RWPE1 (cell line): ENCODE measurements around the gene ATP2B2.

Experiments used
- CTCF ChIA-PET: fragments of 350-600 bp; sonication (Branson Sonifier 250); formaldehyde crosslinking; extraction: SDS; loops from one replicate; lab custom pipeline; 2021; lab: Yijun Ruan, JAX
- POLR2A ChIA-PET: fragments of 400-600 bp; formaldehyde crosslinking; extraction: SDS; loops from one replicate; lab custom pipeline; 2020; ENCODE audit warnings: antibody characterized with exemption; ENCODE audit not compliant: low non-redundant PET; lab: Yijun Ruan, JAX
- DNase-seq: peaks from one replicate; pipeline ENCODE4 v3.0.0; 2012; ENCODE audit warnings: low spot score
- H3K27ac ChIP-seq: fragments of 450-650 bp; 2 replicates; pipeline ENCODE4 v1.5.1; 2017
- TF ChIP-seq, protein P1 (sequence below): fragments of 450-650 bp; conservative IDR thresholded peaks from 2 replicates; pipeline ENCODE4 v1.5.1; 2017; ENCODE audit warnings: low read depth, mild to moderate bottlenecking

The ATP2B2 gene

GRCh38 chr3:10505050-10505790 is at the start of gene ATP2B2:
Gene ATP2B2 (minus strand): TSS chr3:10505586. CDS start chr3:10449543, 56,043 bp downstream.
- ChIA-PET CTCF (interaction anchor here (0.6 kb wide), 1 partner anchor 240 kb away, joined by 3 read pairs; no protein-coding TSS in a partner anchor), POLR2A (no interaction called here)
- no peak for DNase-seq
- TF ChIP-seq, protein P1, sequence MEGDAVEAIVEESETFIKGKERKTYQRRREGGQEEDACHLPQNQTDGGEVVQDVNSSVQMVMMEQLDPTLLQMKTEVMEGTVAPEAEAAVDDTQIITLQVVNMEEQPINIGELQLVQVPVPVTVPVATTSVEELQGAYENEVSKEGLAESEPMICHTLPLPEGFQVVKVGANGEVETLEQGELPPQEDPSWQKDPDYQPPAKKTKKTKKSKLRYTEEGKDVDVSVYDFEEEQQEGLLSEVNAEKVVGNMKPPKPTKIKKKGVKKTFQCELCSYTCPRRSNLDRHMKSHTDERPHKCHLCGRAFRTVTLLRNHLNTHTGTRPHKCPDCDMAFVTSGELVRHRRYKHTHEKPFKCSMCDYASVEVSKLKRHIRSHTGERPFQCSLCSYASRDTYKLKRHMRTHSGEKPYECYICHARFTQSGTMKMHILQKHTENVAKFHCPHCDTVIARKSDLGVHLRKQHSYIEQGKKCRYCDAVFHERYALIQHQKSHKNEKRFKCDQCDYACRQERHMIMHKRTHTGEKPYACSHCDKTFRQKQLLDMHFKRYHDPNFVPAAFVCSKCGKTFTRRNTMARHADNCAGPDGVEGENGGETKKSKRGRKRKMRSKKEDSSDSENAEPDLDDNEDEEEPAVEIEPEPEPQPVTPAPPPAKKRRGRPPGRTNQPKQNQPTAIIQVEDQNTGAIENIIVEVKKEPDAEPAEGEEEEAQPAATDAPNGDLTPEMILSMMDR = no peak
- H3K27ac ChIP-seq = no peak within 1 kb of the TSS

GRCh38 chr3:10554746-10555145 is 49.4 kb upstream of the ATP2B2 start:
- H3K27ac ChIP-seq = no peak overlapping the region
- TF ChIP-seq, protein P1 = no peak
- CTCF ChIA-PET = no interaction called here
- POLR2A ChIA-PET = no interaction called here
- DNase-seq = no peak

DNA sequence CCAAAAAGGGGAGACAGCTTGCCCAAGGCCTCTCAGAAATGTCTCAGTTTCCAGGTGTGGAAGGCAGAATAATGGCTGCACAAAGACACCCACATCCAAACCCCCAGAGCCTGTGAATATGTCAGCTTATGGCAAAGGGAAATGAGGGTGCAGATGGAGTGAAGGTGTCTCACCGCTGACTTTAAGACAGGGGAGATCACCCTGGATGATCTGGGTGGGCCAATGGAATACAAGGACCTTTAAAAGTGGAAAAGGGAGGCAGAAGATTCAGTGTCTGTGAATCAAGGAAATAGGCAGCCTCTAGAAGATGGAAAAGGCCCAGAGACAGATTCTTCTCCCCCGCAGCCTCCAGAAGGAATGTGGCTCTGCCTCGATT is 48.8 kb upstream of the ATP2B2 start:
- ChIA-PET POLR2A (no interaction called here), CTCF (no interaction called here)

DNA sequence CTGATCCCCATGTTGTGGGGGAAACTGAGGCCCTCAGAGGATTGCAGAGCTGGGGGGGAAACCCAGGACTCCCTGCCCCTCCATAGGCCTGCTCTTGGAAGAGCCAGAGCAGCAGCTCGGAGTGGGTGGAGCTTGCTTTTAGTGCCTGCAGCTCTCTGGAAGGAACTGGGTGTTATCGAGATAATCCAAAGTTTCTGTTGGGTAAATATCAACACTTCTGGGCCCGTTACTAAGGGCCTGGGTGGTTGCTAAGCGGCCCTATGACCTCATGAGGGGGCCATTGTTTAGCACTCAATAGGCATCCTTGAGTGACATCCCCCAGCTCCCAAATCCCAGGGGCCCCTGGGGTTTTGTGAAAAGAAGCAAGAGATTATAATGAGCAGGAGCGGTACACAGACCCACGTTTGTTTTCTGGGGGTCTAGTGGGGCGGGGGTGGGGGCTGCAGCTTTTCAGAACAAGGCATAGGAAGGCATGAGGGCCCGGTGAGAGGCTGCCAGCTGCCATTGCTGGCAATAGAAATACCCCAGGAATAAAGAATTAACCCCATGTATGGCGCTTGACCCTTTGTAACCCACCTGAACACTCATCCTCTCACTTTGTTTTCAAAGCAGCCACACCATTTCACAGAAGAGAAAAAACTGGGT is 48.3 kb upstream of the ATP2B2 start:
- TF ChIP-seq, protein P1 = no peak
- DNase-seq = no peak
- ChIA-PET POLR2A (no interaction called here), CTCF (interaction anchor here (0.5 to 0.6 kb wide), 2 partner anchors 74 to 838 kb away, joined by 3 to 4 read pairs; no protein-coding TSS in a partner anchor)
- H3K27ac ChIP-seq = no peak overlapping the region

More for the DNA sequence above, 48.8 kb upstream of the ATP2B2 start:
- H3K27ac ChIP-seq = no peak overlapping the region
- DNase-seq = no peak
- TF ChIP-seq, protein P1 = no peak

GRCh38 chr3:10552631-10552943 is 47.2 kb upstream of the ATP2B2 start:
- DNase-seq = no peak
- TF ChIP-seq, protein P1 = no peak
- ChIA-PET CTCF (interaction anchor here (0.6 kb wide), 2 partner anchors 80 to 239 kb away, joined by 3 to 7 read pairs; no protein-coding TSS in a partner anchor), POLR2A (no interaction called here)
- H3K27ac ChIP-seq = peak overlapping the region; percentile 56

- H3K27ac ChIP-seq = peak overlapping the region; percentile 56
- TF ChIP-seq, protein P1 = no peak
- peak; percentile 87 for DNase-seq
- ChIA-PET CTCF (no interaction called here), POLR2A (no interaction called here)
These were observed 46.6 kb upstream of the ATP2B2 start for GRCh38 chr3:10551821-10552630.
